Rectal smooth muscle tissue (tissue), 1 donor: Measurements from ENCODE around the gene ACADSB.
A peak's percentile ranks its signal among the peaks of the same experiment; 100 is the strongest.

Source experiments
- H3K27ac ChIP-seq: one replicate; pipeline ENCODE4 v1.7.0; 2013; ENCODE audit warnings: low read depth, low read length, inconsistent platforms
- H3K27me3 ChIP-seq: one replicate; pipeline ENCODE4 v1.7.0; 2013; ENCODE audit warnings: low read length; ENCODE audit not compliant: control insufficient read depth, insufficient read depth
- H3K36me3 ChIP-seq: one replicate; pipeline ENCODE4 v1.7.0; 2013; ENCODE audit warnings: low read length; ENCODE audit not compliant: control insufficient read depth, insufficient read depth
- H3K4me1 ChIP-seq: one replicate; pipeline ENCODE4 v1.7.0; 2013; ENCODE audit warnings: low read length; ENCODE audit not compliant: control insufficient read depth, insufficient read depth
- H3K4me3 ChIP-seq: one replicate; pipeline ENCODE4 v1.7.0; 2013; ENCODE audit warnings: low read length
- H3K9ac ChIP-seq: one replicate; pipeline ENCODE4 v1.7.0; 2013; ENCODE audit warnings: low read length

ACADSB gene

DNA sequence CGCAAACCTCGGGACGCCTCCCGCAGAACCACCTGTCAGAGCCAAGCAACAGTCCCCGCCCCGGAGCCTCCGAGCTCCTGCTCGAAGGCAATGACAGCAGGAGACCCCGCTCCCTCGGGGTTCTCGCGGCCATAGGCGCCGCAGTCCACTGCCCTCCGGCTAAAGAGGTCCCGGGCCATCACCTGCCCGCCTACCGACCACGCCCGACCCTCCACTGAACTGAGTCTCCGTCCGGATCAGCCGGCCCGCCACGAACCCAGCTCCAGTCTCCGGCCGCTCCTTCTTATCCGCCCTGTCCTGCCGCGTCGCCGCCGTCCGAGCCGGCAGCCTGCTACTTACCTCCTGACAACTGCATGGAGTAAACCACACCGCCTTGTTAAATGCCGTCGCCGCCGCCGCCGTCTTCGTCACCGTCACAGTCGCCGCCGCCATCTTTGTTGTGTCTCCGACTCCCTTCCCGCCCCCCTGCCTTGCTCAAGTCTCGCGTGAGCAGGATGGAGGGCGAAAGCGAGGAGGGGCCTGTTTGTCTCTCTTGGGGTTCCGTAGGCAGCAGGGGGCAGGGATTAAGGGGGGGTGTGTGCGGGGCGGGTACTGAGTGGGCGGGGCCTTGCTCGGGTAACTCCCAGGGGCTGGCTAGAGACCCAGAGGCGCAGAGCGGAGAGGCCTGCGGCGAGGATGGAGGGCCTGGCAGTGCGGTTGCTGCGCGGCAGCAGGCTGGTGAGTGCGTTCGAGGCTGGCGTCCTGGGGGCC, at the start of gene ACADSB, which contains the start of gene IKZF5:
Gene ACADSB (plus strand): TSS at position 652 of the 750 bp plus-strand sequence. CDS start 24 bp downstream, at position 676.
Gene IKZF5 (minus strand): TSS at position 441 of the 750 bp plus-strand sequence. CDS start 10,170 bp downstream, outside the sequence.
- no peaks in the 10 kb centered on the region for H3K27me3 ChIP-seq
- H3K27ac ChIP-seq = peak within 1 kb of the TSS; percentile 92
- H3K4me1 ChIP-seq = peaks cover 11% of the 10 kb centered on the region
- peak within 1 kb of the TSS; percentile 82 for H3K9ac ChIP-seq
- H3K4me3 ChIP-seq = peak within 1 kb of the TSS; percentile 92
- no peaks in the 10 kb centered on the region for H3K36me3 ChIP-seq

- Histone ChIP-seq H3K27ac (no peak overlapping the region), H3K4me1 (no peaks in the 10 kb centered on the region), H3K4me3 (no peak overlapping the region), H3K27me3 (no peaks in the 10 kb centered on the region), H3K9ac (no peak overlapping the region), H3K36me3 (no peaks in the 10 kb centered on the region)
These were observed 46.4 kb upstream of the ACADSB start for GRCh38 chr10:122962405-122962804.

- no peak overlapping the region for H3K4me3 ChIP-seq
- no peaks in the 10 kb centered on the region for H3K4me1 ChIP-seq
- H3K36me3 ChIP-seq = no peaks in the 10 kb centered on the region
- H3K9ac ChIP-seq = no peak overlapping the region
- no peaks in the 10 kb centered on the region for H3K27me3 ChIP-seq
- no peak overlapping the region for H3K27ac ChIP-seq
These were observed 41.9 kb upstream of the ACADSB start for GRCh38 chr10:122966879-122967278.

DNA sequence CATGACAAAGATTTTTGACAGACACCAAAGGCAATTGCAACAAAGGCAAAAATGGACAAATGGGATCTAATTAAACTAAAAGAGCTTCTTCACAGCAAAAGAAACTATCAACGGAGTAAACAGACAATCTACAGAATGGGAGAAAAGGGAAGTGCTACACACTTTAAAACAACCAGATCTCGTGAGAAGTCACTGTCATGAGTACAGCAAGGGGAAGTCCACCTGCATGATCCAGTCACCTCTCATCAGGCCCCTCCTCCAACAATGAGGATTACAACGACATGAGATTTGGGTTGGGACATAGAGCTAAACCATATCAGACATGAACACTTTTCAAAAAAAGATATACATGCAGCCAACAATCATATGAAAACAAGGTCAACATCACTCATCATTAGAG, 40.1 kb upstream of the ACADSB start:
- no peaks in the 10 kb centered on the region for H3K4me1 ChIP-seq
- no peak overlapping the region for H3K4me3 ChIP-seq
- no peaks in the 10 kb centered on the region for H3K27me3 ChIP-seq
- H3K36me3 ChIP-seq = no peaks in the 10 kb centered on the region
- H3K9ac ChIP-seq = no peak overlapping the region
- no peak overlapping the region for H3K27ac ChIP-seq

DNA sequence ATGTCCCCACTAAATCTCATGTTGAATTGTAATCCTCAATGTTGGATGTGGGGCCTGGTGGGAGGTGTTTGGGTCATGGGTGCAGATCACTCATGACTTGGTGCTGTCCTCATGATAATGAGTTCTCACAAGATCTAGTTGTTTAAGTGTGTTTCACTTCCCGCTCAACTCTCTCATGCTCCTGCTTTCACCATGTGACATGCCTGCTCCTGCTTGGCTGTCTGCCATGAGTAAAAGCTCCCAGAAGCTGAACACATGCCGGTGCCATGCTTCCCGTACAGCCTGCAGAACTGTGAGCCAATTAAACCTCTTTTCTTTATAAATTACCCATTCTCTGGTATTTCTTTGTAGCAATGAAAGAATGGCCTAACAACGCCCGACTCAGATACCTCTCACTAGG, 34.8 kb upstream of the ACADSB start:
- Histone ChIP-seq H3K9ac (no peak overlapping the region), H3K36me3 (no peaks in the 10 kb centered on the region), H3K27me3 (no peaks in the 10 kb centered on the region), H3K4me3 (no peak overlapping the region), H3K27ac (no peak overlapping the region), H3K4me1 (no peaks in the 10 kb centered on the region)

GRCh38 chr10:122974543-122975064, 34.2 kb upstream of the ACADSB start:
- Histone ChIP-seq H3K27ac (no peak overlapping the region), H3K4me1 (peaks cover under 1% of the 10 kb centered on the region), H3K36me3 (no peaks in the 10 kb centered on the region), H3K9ac (no peak overlapping the region), H3K27me3 (no peaks in the 10 kb centered on the region), H3K4me3 (no peak overlapping the region)

GRCh38 chr10:122980209-122981065, 28.4 kb upstream of the ACADSB start, which contains the start of gene PSTK:
Gene PSTK, plus strand, starts transcription at chr10:122980401. Its CDS starts 79 bp downstream, at chr10:122980480.
- H3K4me3 ChIP-seq = peak within 1 kb of the TSS; percentile 91
- no peaks in the 10 kb centered on the region for H3K36me3 ChIP-seq
- H3K9ac ChIP-seq = peak within 1 kb of the TSS; percentile 73
- H3K4me1 ChIP-seq = peaks cover 4% of the 10 kb centered on the region
- H3K27ac ChIP-seq = peak within 1 kb of the TSS; percentile 96
- no peaks in the 10 kb centered on the region for H3K27me3 ChIP-seq

DNA sequence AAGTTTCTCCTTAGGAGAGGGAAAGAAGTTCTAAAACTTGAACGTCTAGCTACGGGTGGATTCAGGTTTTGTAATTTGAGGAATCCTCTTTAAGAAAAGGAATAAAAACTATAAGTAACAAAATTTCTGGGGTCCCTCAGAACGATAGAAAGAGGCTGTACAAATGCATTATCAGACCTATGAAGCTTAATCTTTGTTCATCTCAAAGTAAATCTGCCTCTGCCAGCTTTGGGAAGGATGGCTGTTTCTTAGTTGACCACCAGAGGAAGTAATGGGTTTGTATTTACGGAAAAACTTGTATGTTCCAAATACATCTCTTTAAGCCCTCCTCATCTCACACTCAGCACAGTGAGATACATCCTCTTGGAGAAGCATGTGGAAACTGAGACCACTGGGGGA, 27.7 kb upstream of the ACADSB start:
- H3K9ac ChIP-seq = no peak overlapping the region
- peaks cover 4% of the 10 kb centered on the region for H3K4me1 ChIP-seq
- no peaks in the 10 kb centered on the region for H3K36me3 ChIP-seq
- no peak overlapping the region for H3K27ac ChIP-seq
- no peaks in the 10 kb centered on the region for H3K27me3 ChIP-seq
- H3K4me3 ChIP-seq = peak overlapping the region; percentile 77

- Histone ChIP-seq H3K27me3 (no peaks in the 10 kb centered on the region), H3K36me3 (no peaks in the 10 kb centered on the region), H3K9ac (no peak overlapping the region), H3K4me3 (no peak overlapping the region), H3K27ac (no peak overlapping the region), H3K4me1 (peaks cover 4% of the 10 kb centered on the region)
These were observed 24.9 kb upstream of the ACADSB start for GRCh38 chr10:122983898-122984297.

DNA sequence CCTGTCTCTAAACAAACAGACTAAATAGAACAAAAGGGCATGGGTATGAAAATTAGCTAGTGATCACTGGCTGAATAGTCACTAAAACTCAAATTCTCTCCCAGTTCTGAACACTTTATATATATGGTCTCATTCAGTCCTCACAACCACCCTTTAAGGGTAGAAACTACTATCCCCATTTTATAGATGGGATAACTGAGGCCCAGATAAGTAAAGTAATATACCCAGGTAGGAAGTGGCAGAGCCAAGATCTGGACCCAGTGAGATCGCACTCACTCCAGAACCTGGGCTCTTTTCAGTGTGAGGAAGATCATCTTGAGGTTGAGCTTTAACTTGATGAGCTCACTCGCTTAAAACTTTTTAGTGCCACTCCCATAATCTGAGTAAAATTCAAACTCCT, 24.1 kb upstream of the ACADSB start:
- Histone ChIP-seq H3K9ac (no peak overlapping the region), H3K36me3 (no peaks in the 10 kb centered on the region), H3K4me3 (no peak overlapping the region), H3K27me3 (no peaks in the 10 kb centered on the region), H3K4me1 (peaks cover 3% of the 10 kb centered on the region), H3K27ac (no peak overlapping the region)

DNA sequence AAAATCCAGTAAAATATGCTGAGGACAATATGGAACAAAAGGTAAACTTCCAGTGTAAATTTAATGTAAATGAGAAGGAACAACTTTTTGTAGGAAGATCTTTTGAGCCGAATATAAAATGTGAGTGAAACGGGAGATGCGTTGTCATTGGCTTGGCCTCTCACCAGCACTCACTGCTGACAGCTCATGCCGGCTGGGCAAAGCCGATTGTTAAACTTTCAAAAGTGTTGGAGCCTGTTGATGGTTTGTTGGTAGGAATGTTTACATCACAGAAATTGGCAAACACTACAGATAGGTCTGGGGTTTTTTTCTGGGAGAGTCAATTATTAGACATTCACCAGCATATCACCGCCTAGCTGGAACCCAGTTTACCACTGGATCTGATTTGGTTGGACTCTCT, 22.5 kb upstream of the ACADSB start:
- H3K4me3 ChIP-seq = no peak overlapping the region
- H3K4me1 ChIP-seq = no peaks in the 10 kb centered on the region
- no peaks in the 10 kb centered on the region for H3K27me3 ChIP-seq
- no peaks in the 10 kb centered on the region for H3K36me3 ChIP-seq
- no peak overlapping the region for H3K9ac ChIP-seq
- H3K27ac ChIP-seq = no peak overlapping the region

- Histone ChIP-seq H3K36me3 (no peaks in the 10 kb centered on the region), H3K9ac (no peak overlapping the region), H3K27ac (no peak overlapping the region), H3K27me3 (no peaks in the 10 kb centered on the region), H3K4me3 (no peak overlapping the region), H3K4me1 (no peaks in the 10 kb centered on the region)
These were observed 20.3 kb upstream of the ACADSB start for GRCh38 chr10:122988501-122988900.
